ENCODE data around the gene IL6. TPM values are rescaled to one million over a fixed set of nuclear protein-coding genes. Genes with fewer than 3 reads are reported as not detected.
A peak's percentile ranks its signal among the peaks of the same experiment; 100 is the strongest.

Gene IL6
- total RNA-seq, 1 experiment from 2014 or later, result 0.52 TPM

GRCh38 chr7:22724861-22725260, 2.1 kb upstream of the IL6 start (continued):
- TF ChIP-seq ARID4B (CRISPR knock-in tag; IDR thresholded peaks at IDR 0.05; ENCODE audit: borderline replicate concordance) (no peak), FOXK1 (CRISPR knock-in tag; IDR thresholded peaks at IDR 0.05) (no peak), CTCF (IDR thresholded peaks at IDR 0.05) (no peak), JUN (CRISPR knock-in tag; IDR thresholded peaks at IDR 0.05) (no peak), ZNF219 (CRISPR knock-in tag; IDR thresholded peaks at IDR 0.05; ENCODE audit: borderline replicate concordance) (no peak), AFF4 (CRISPR knock-in tag; IDR thresholded peaks at IDR 0.05; ENCODE audit: borderline replicate concordance) (no peak), KAT7 (CRISPR knock-in tag; IDR thresholded peaks at IDR 0.05; ENCODE audit: borderline replicate concordance) (no peak), ELF4 (CRISPR knock-in tag; IDR thresholded peaks at IDR 0.05; ENCODE audit: low read depth) (no peak), FOXJ3 (CRISPR knock-in tag; IDR thresholded peaks at IDR 0.05; ENCODE audit: borderline replicate concordance) (no peak), USF1 (CRISPR knock-in tag; IDR thresholded peaks at IDR 0.05) (no peak), ESRRA (CRISPR knock-in tag; IDR thresholded peaks at IDR 0.05; ENCODE audit: borderline replicate concordance) (no peak), GTF2I (CRISPR knock-in tag; conservative IDR thresholded peaks at IDR 0.05) (no peak)

- ATAC-seq, result peak; percentile 7
- no peak for TF ChIP-seq ATF3 (CRISPR knock-in tag; conservative IDR thresholded peaks at IDR 0.05)
- TF ChIP-seq PRDM15 (CRISPR knock-in tag; IDR thresholded peaks at IDR 0.05), result no peak
- TF ChIP-seq MLX (CRISPR knock-in tag; IDR thresholded peaks at IDR 0.05), result no peak
- TF ChIP-seq ZNF396 (CRISPR knock-in tag; IDR thresholded peaks at IDR 0.05; ENCODE audit: borderline replicate concordance), result no peak
- no peak for TF ChIP-seq E2F5 (CRISPR knock-in tag; IDR thresholded peaks at IDR 0.05)
- TF ChIP-seq ZBTB21 (CRISPR knock-in tag; IDR thresholded peaks at IDR 0.05; ENCODE audit: borderline replicate concordance), result no peak
- no peak for TF ChIP-seq SP1 (CRISPR knock-in tag; conservative IDR thresholded peaks at IDR 0.05)
Observed at GRCh38 chr7:22725585-22725984, 1.4 kb upstream of the IL6 start.

More at GRCh38 chr7:22725585-22725984, 1.4 kb upstream of the IL6 start:
- no peak overlapping the region for H3K27ac Mint-ChIP-seq
- H3K4me1 Mint-ChIP-seq, result peaks cover 42% of the 10 kb centered on the region
- ChIA-PET CTCF (interaction anchor here (0.6 to 6.7 kb wide), 13 partner anchors 16 to 329 kb away, joined by 3 to 197 read pairs (median 6); no protein-coding TSS in a partner anchor), POLR2A (no interaction called here)
- H3K36me3 Mint-ChIP-seq, result no peaks in the 10 kb centered on the region
- peaks cover 4% of the 10 kb centered on the region for H3K27me3 Mint-ChIP-seq (ENCODE audit: low read depth)
- no peak overlapping the region for H3K4me3 Mint-ChIP-seq
- H3K9me3 Mint-ChIP-seq, result no peaks in the 10 kb centered on the region
- no peak for DNase-seq (ENCODE audit: low spot score)

Measured in WTC11 (cell line).